B cell (primary cell): Measurements from ENCODE around the gene PIPOX. TPM values are rescaled to one million over a fixed set of nuclear protein-coding genes. Genes with fewer than 3 reads are reported as not detected.

ENCODE experiments used
- ATAC-seq: fragments of 200-7000 bp; cut with Tn5 transposase; one replicate; pipeline ENCODE4 v1.10.0; 2021; ENCODE audit warnings: low read depth, mild to moderate bottlenecking, moderate number of reproducible peaks, moderate library complexity
- CTCF ChIA-PET: fragments of 350-600 bp; sonication (Branson Sonifier 250); formaldehyde crosslinking; loops from one replicate; lab custom pipeline; 2021; ENCODE audit warnings: antibody characterized with exemption, inconsistent platforms; lab: Charles Lee
- POLR2A ChIA-PET: fragments of 350-600 bp; sonication (Branson Sonifier 250); formaldehyde crosslinking; loops from one replicate; lab custom pipeline; 2021; ENCODE audit warnings: antibody characterized with exemption; lab: Charles Lee
- DNase-seq: peaks from one replicate; pipeline ENCODE4 v3.0.0; 2013
- H2AFZ ChIP-seq: 2 replicates; pipeline ENCODE4 v1.6.1; 2012; ENCODE audit warnings: mild to moderate bottlenecking, low read depth, low read length; ENCODE audit not compliant: insufficient read depth, poor library complexity, severe bottlenecking
- H3K27ac ChIP-seq, 2 donors: 1 replicate in 1 of 2; 2 replicates in 1 of 2; pipeline ENCODE4 v1.5.1; 2012 to 2013; ENCODE audit warnings: low read length in 2 of 2, mild to moderate bottlenecking in 2 of 2, moderate library complexity in 1 of 2
- H3K27me3 ChIP-seq, 4 experiments: fragments of 200-600 bp in 1 of 4; sonication (generic) in 1 of 4; replicated peaks in 1 of 4; 1 replicate in 2 of 4; 2 replicates in 2 of 4; pipeline versions ENCODE4 v1.6.1 to v1.7.0; 2013 to 2016; ENCODE audit warnings: low read length in 3 of 4, mild to moderate bottlenecking in 2 of 4, mixed read lengths in 1 of 4, moderate library complexity in 1 of 4; ENCODE audit not compliant: insufficient read depth in 4 of 4, control insufficient read depth in 3 of 4; ENCODE audit errors: control extremely low read depth in 1 of 4
- H3K36me3 ChIP-seq, 2 experiments: replicated peaks in 1 of 2; 1 replicate in 1 of 2; 2 replicates in 1 of 2; pipeline versions ENCODE4 v1.6.1 to v1.7.1; 2013; ENCODE audit warnings: low read length in 1 of 2; ENCODE audit not compliant: insufficient read depth in 2 of 2, control insufficient read depth in 1 of 2; ENCODE audit errors: control extremely low read depth in 1 of 2, extremely low read depth in 1 of 2
- H3K4me1 ChIP-seq, 2 donors: fragments of 200-600 bp in 1 of 2; sonication (generic) in 1 of 2; 1 replicate in 1 of 2; 2 replicates in 1 of 2; pipeline versions ENCODE4 v1.5.1 to v1.6.1; 2013 to 2017; ENCODE audit warnings: low read length in 2 of 2; ENCODE audit not compliant: control insufficient read depth in 2 of 2, insufficient read depth in 2 of 2
- H3K4me2 ChIP-seq: replicated peaks from 2 replicates; pipeline ENCODE3; 2012; ENCODE audit warnings: mild to moderate bottlenecking, low read depth, low read length; ENCODE audit not compliant: poor library complexity, severe bottlenecking
- H3K4me3 ChIP-seq, 5 experiments: fragments of 200-600 bp in 1 of 5; sonication (generic) in 1 of 5; 1 replicate in 3 of 5; 2 replicates in 2 of 5; pipeline versions ENCODE4 v1.5.1 to v1.7.0; 2011 to 2016; ENCODE audit warnings: low read length in 4 of 5, mild to moderate bottlenecking in 4 of 5, low read depth in 2 of 5, control low read depth in 1 of 5, moderate library complexity in 1 of 5; ENCODE audit not compliant: insufficient read depth in 1 of 5; ENCODE audit errors: control extremely low read depth in 1 of 5, extremely low read depth in 1 of 5
- H3K79me2 ChIP-seq: fragments of 200-600 bp; sonication (generic); one replicate; pipeline ENCODE4 v1.6.0; 2016; ENCODE audit warnings: low read length; ENCODE audit not compliant: control insufficient read depth, insufficient read depth
- H3K9ac ChIP-seq: fragments of 200-600 bp; sonication (generic); 2 replicates; pipeline ENCODE4 v1.6.1; 2017; ENCODE audit warnings: mild to moderate bottlenecking, low read length, moderate library complexity
- H3K9me3 ChIP-seq, 3 donors: one replicate each; pipeline versions ENCODE4 v1.6.1 to v1.7.1; 2013; ENCODE audit warnings: low read length in 2 of 3; ENCODE audit not compliant: control insufficient read depth in 2 of 3, insufficient read depth in 1 of 3; ENCODE audit errors: control extremely low read depth in 1 of 3
- H4K20me1 ChIP-seq: 2 replicates; pipeline ENCODE4 v1.6.0; 2012; ENCODE audit warnings: mild to moderate bottlenecking, low read length; ENCODE audit not compliant: insufficient read depth, control insufficient read depth, poor library complexity, severe bottlenecking
- H3K27ac Mint-ChIP-seq: one replicate; pipeline ENCODE4 v1.8.0; 2021; ENCODE audit warnings: mixed read lengths
- H3K27me3 Mint-ChIP-seq: one replicate; pipeline ENCODE4 v1.8.0; 2021; ENCODE audit warnings: mixed read lengths
- H3K4me1 Mint-ChIP-seq: one replicate; pipeline ENCODE4 v1.8.0; 2021; ENCODE audit warnings: mixed read lengths
- H3K4me3 Mint-ChIP-seq: one replicate; pipeline ENCODE4 v1.8.0; 2021; ENCODE audit warnings: mixed read lengths
- H3K9me3 Mint-ChIP-seq: one replicate; pipeline ENCODE4 v1.8.0; 2022; ENCODE audit warnings: mixed read lengths; ENCODE audit not compliant: insufficient read depth
- CTCF ChIP-seq: fragments of 200-600 bp; IDR thresholded peaks from one replicate; pipeline ENCODE4 v1.8.0; 2022; ENCODE audit warnings: antibody characterized with exemption, mild to moderate bottlenecking
- EZH2 ChIP-seq: IDR thresholded peaks from 2 replicates; pipeline ENCODE4 v1.6.1; 2012; ENCODE audit warnings: borderline replicate concordance, low read depth, mild to moderate bottlenecking, moderate library complexity, low read length; ENCODE audit not compliant: insufficient read depth, poor library complexity, severe bottlenecking
- WGBS: methylation state at CpG from one replicate; pipeline ENCODE4 v1.1.5; 2013; ENCODE audit warnings: missing lambda C conversion rate; ENCODE audit not compliant: insufficient coverage; 5-methylcytosine and 5-hydroxymethylcytosine counted together
- intact Hi-C: fragments of 100-400 bp; cut with micrococcal nuclease; formaldehyde crosslinking; loops from one replicate; pipeline ENCODE4 v1.10.0; 2022
- polyA plus RNA-seq: library from polyadenylated mRNA; depleted of rRNA; stranded (reverse); fragments of >200 nt; gene quantifications from 2 replicates; pipeline ENCODE4 v1.2.3, GENCODE V29; 2012
- total RNA-seq, 2 donors: library from RNA; stranded (reverse); fragments of 120-200 nt in 1 of 2; gene quantifications; 1 replicate in 1 of 2; 2 replicates in 1 of 2; pipeline versions ENCODE4 v1.2.3 to v1.2.4, GENCODE V29; 2013 to 2022

Gene PIPOX
- total and polyA plus RNA-seq, 2 donors (not counting 1 experiment from before 2014, with no cell fraction given), result 0.95 to 15.0 TPM

- H3K79me2 ChIP-seq, result no peaks in the 10 kb centered on the region
- ATAC-seq (no peak), DNase-seq (no peak)
- WGBS, result no CpG with 5 or more reads among the region's 6 CpGs
- H2AFZ ChIP-seq, result no peak overlapping the region
- H3K4me3 ChIP-seq, result no peak overlapping the region
- ChIA-PET CTCF (no interaction called here), POLR2A (no interaction called here)
- no peaks in the 10 kb centered on the region for H3K36me3 ChIP-seq
- no peaks in the 10 kb centered on the region for H4K20me1 ChIP-seq
- intact Hi-C loops, result loop anchor here (10.0 kb wide), 1 partner anchor 68 kb away; no protein-coding TSS in a partner anchor
- H3K27me3 ChIP-seq, result peaks cover 0 to 40% (median 11%) of the 10 kb centered on the region in 4 experiments
- no peak overlapping the region for H3K9ac ChIP-seq
- no peak overlapping the region for H3K4me3 Mint-ChIP-seq
- no peak overlapping the region for H3K27ac Mint-ChIP-seq
- TF ChIP-seq CTCF, result no peak
- TF ChIP-seq EZH2, result no peak
- H3K27me3 Mint-ChIP-seq, result peaks cover 61% of the 10 kb centered on the region
- H3K4me1 ChIP-seq, result no peaks in the 10 kb centered on the region
- H3K27ac ChIP-seq, result no peak overlapping the region
- H3K4me2 ChIP-seq, result no peak overlapping the region
- peaks cover 0 to 15% (median 14%) of the 10 kb centered on the region in 3 donors for H3K9me3 ChIP-seq
- peaks cover 5% of the 10 kb centered on the region for H3K9me3 Mint-ChIP-seq
- no peaks in the 10 kb centered on the region for H3K4me1 Mint-ChIP-seq
These were observed 10.1 kb upstream of the PIPOX start for GRCh38 chr17:29032857-29033197.

GRCh38 chr17:29034510-29034909 lies 8.4 kb upstream of the PIPOX start:
- no CpG with 5 or more reads among the region's 1 CpG for WGBS
- no peak overlapping the region for H3K4me2 ChIP-seq
- no peaks in the 10 kb centered on the region for H3K36me3 ChIP-seq
- no peaks in the 10 kb centered on the region for H3K79me2 ChIP-seq
- DNase-seq (no peak), ATAC-seq (no peak)
- no peak overlapping the region for H3K27ac Mint-ChIP-seq
- H3K9me3 Mint-ChIP-seq, result peaks cover 5% of the 10 kb centered on the region
- TF ChIP-seq EZH2, result no peak
- no peak for TF ChIP-seq CTCF
- H3K27ac ChIP-seq, result no peak overlapping the region
- H3K27me3 ChIP-seq, result peaks cover 0 to 42% (median 12%) of the 10 kb centered on the region in 4 experiments
- POLR2A ChIA-PET, result no interaction called here
- intact Hi-C loops, result loop anchor here (10.0 kb wide), 1 partner anchor 70 kb away; no protein-coding TSS in a partner anchor
- H2AFZ ChIP-seq, result no peak overlapping the region
- no peak overlapping the region for H3K4me3 Mint-ChIP-seq
- CTCF ChIA-PET, result no interaction called here
- H3K27me3 Mint-ChIP-seq, result peaks cover 52% of the 10 kb centered on the region
- peaks cover 0 to 15% (median 14%) of the 10 kb centered on the region in 3 donors for H3K9me3 ChIP-seq
- H3K9ac ChIP-seq, result no peak overlapping the region
- H3K4me1 ChIP-seq, result no peaks in the 10 kb centered on the region
- no peaks in the 10 kb centered on the region for H4K20me1 ChIP-seq
- H3K4me3 ChIP-seq, result no peak overlapping the region
- H3K4me1 Mint-ChIP-seq, result no peaks in the 10 kb centered on the region
